ENCODE results near the gene RASAL2. TPM values are rescaled to one million over a fixed set of nuclear protein-coding genes. Genes with fewer than 3 reads are reported as not detected.

Gene RASAL2
- total and polyA plus RNA-seq, 2 donors (not counting 1 experiment from before 2014, with no cell fraction given): 0.12 TPM; not detected in 1

DNA sequence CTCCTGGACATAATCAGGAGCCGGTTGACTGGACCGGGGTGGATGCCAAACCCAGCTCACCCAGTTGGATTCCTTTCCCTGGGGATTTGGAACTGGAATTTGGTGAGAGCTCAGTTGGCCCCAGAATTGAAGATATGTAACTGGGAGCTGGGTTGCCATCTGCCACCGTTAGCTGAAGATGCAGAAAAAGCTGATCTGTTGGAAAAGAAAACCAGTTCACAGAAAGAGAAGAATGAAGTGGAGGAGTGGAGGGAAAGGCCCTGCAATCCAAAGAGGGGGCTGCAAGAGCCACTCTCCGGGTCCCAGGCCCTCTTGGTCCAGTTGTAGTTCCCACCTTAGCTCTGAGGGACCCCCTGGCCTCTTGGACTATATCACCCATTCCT lies 435.0 kb downstream of the RASAL2 start:
- no peak overlapping the region for H3K4me3 Mint-ChIP-seq
- no peak overlapping the region for H3K4me2 ChIP-seq (replicated peaks; ENCODE audit: low read depth, low read length, poor library complexity, severe bottlenecking)
- TF ChIP-seq, protein P1, sequence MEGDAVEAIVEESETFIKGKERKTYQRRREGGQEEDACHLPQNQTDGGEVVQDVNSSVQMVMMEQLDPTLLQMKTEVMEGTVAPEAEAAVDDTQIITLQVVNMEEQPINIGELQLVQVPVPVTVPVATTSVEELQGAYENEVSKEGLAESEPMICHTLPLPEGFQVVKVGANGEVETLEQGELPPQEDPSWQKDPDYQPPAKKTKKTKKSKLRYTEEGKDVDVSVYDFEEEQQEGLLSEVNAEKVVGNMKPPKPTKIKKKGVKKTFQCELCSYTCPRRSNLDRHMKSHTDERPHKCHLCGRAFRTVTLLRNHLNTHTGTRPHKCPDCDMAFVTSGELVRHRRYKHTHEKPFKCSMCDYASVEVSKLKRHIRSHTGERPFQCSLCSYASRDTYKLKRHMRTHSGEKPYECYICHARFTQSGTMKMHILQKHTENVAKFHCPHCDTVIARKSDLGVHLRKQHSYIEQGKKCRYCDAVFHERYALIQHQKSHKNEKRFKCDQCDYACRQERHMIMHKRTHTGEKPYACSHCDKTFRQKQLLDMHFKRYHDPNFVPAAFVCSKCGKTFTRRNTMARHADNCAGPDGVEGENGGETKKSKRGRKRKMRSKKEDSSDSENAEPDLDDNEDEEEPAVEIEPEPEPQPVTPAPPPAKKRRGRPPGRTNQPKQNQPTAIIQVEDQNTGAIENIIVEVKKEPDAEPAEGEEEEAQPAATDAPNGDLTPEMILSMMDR (IDR thresholded peaks at IDR 0.05): no peak
- no peak for TF ChIP-seq EZH2 (IDR thresholded peaks at IDR 0.05; ENCODE audit: borderline replicate concordance, insufficient read depth, low read depth, low read length, poor library complexity, severe bottlenecking)
- 89% methylated on average over 3 of the region's 4 CpGs for WGBS (ENCODE audit: insufficient coverage)
- ChIA-PET POLR2A (no interaction called here), CTCF (interaction anchor here (6.1 to 18.9 kb wide), 2 partner anchors 218 to 474 kb away, joined by 54 to 594 read pairs; no protein-coding TSS in a partner anchor)
- no peak overlapping the region for H3K4me3 ChIP-seq (ENCODE audit: control extremely low read depth in 1 of 5, extremely low read depth in 1 of 5, insufficient read depth in 1 of 5, low read depth in 2 of 5, low read length in 4 of 5)
- H3K27me3 ChIP-seq (replicated peaks in 1 of 4; ENCODE audit: control extremely low read depth in 1 of 4, control insufficient read depth in 3 of 4, insufficient read depth in 4 of 4, low read length in 3 of 4): no peaks in the 10 kb centered on the region
- H3K79me2 ChIP-seq (ENCODE audit: control insufficient read depth, insufficient read depth, low read length): no peaks in the 10 kb centered on the region
- no peaks in the 10 kb centered on the region for H3K36me3 ChIP-seq (replicated peaks in 1 of 2; ENCODE audit: control extremely low read depth in 1 of 2, control insufficient read depth in 1 of 2, extremely low read depth in 1 of 2, insufficient read depth in 2 of 2, low read length in 1 of 2)
- DNase-seq (no peak), ATAC-seq (ENCODE audit: low read depth) (no peak)
- H3K9ac ChIP-seq (ENCODE audit: low read length): no peak overlapping the region
- peaks cover 0 to 4% (median 0%) of the 10 kb centered on the region in 3 donors for H3K9me3 ChIP-seq (ENCODE audit: control extremely low read depth in 1 of 3, control insufficient read depth in 2 of 3, insufficient read depth in 1 of 3, low read length in 2 of 3)
- H3K4me1 ChIP-seq (ENCODE audit: control insufficient read depth in 2 of 2, insufficient read depth in 2 of 2, low read length in 2 of 2): peaks cover 0 to 9% of the 10 kb centered on the region in 2 donors
- intact Hi-C loops (cut with micrococcal nuclease): no loop called here
- no peaks in the 10 kb centered on the region for H4K20me1 ChIP-seq (ENCODE audit: control insufficient read depth, insufficient read depth, low read length, poor library complexity, severe bottlenecking)
- no peak overlapping the region for H3K27ac ChIP-seq (ENCODE audit: low read length in 2 of 2)
- H3K9me3 Mint-ChIP-seq (ENCODE audit: insufficient read depth): no peaks in the 10 kb centered on the region
- H3K27ac Mint-ChIP-seq: no peak overlapping the region
- no peak overlapping the region for H2AFZ ChIP-seq (ENCODE audit: insufficient read depth, low read depth, low read length, poor library complexity, severe bottlenecking)
- H3K4me1 Mint-ChIP-seq: peaks cover 4% of the 10 kb centered on the region
- no peaks in the 10 kb centered on the region for H3K27me3 Mint-ChIP-seq

DNA sequence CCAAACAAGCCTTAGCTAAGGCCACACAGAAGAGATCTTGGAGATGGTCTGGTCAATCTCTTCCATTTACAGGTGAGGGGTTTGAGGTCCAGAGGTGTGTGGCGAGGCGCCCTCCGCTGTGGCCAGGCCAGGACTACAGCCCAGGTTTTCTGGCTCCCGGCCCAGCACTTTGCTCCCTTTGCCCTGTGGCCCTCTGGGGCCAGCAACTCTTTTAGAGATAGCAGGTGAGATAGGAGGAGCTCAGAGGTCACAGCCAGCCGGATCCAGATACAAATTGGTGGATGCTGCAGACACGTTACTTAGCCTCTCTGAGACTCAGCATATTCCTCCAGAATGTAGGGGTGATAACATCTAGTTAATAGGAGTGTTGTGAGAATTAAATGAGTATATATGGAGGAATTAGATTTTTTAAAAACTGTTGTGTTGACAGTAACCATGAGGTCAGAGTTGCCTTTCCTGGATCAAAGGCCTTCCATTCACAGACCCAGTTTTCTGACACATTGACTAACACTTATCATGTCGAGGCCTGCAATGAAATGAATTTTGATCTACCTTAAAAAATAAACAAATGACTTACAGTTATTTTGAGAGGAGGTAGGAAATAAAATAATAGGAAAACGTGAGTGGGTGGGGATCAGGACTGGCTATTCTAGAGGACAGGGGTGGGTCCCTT lies 435.6 kb downstream of the RASAL2 start:
- no peak for DNase-seq
- POLR2A ChIA-PET: no interaction called here
- intact Hi-C loops (cut with micrococcal nuclease): loop anchor here (5.0 kb wide), 1 partner anchor 553 kb away; the partner anchor contains the start of gene TOR3A

More for the DNA sequence above, 435.6 kb downstream of the RASAL2 start:
- Histone ChIP-seq H3K9me3 (ENCODE audit: control extremely low read depth in 1 of 3, control insufficient read depth in 2 of 3, insufficient read depth in 1 of 3, low read length in 2 of 3) (peaks cover 0 to 1% (median 0%) of the 10 kb centered on the region in 3 donors), H3K4me3 (ENCODE audit: control extremely low read depth in 1 of 5, extremely low read depth in 1 of 5, insufficient read depth in 1 of 5, low read depth in 2 of 5, low read length in 4 of 5) (no peak overlapping the region), H4K20me1 (ENCODE audit: control insufficient read depth, insufficient read depth, low read length, poor library complexity, severe bottlenecking) (no peaks in the 10 kb centered on the region), H3K4me2 (replicated peaks; ENCODE audit: low read depth, low read length, poor library complexity, severe bottlenecking) (no peak overlapping the region), H3K27me3 (replicated peaks in 1 of 4; ENCODE audit: control extremely low read depth in 1 of 4, control insufficient read depth in 3 of 4, insufficient read depth in 4 of 4, low read length in 3 of 4) (no peaks in the 10 kb centered on the region), H3K36me3 (replicated peaks in 1 of 2; ENCODE audit: control extremely low read depth in 1 of 2, control insufficient read depth in 1 of 2, extremely low read depth in 1 of 2, insufficient read depth in 2 of 2, low read length in 1 of 2) (no peaks in the 10 kb centered on the region), H3K9ac (ENCODE audit: low read length) (no peak overlapping the region), H2AFZ (ENCODE audit: insufficient read depth, low read depth, low read length, poor library complexity, severe bottlenecking) (no peak overlapping the region), H3K4me1 (ENCODE audit: control insufficient read depth in 2 of 2, insufficient read depth in 2 of 2, low read length in 2 of 2) (peaks cover 0 to 9% of the 10 kb centered on the region in 2 donors), H3K79me2 (ENCODE audit: control insufficient read depth, insufficient read depth, low read length) (no peaks in the 10 kb centered on the region), H3K27ac (ENCODE audit: low read length in 2 of 2) (no peak overlapping the region)
- no peak overlapping the region for H3K4me3 Mint-ChIP-seq
- ATAC-seq (ENCODE audit: low read depth): no peak
- no peak overlapping the region for H3K27ac Mint-ChIP-seq
- no peak for TF ChIP-seq EZH2 (IDR thresholded peaks at IDR 0.05; ENCODE audit: borderline replicate concordance, insufficient read depth, low read depth, low read length, poor library complexity, severe bottlenecking)
- TF ChIP-seq, protein P1 (IDR thresholded peaks at IDR 0.05): no peak
- CTCF ChIA-PET: interaction anchor here (0.5 to 18.9 kb wide), 5 partner anchors 13 to 473 kb away, joined by 3 to 594 read pairs (median 3); no protein-coding TSS in a partner anchor
- H3K9me3 Mint-ChIP-seq (ENCODE audit: insufficient read depth): no peaks in the 10 kb centered on the region
- H3K27me3 Mint-ChIP-seq: no peaks in the 10 kb centered on the region
- WGBS (ENCODE audit: insufficient coverage): 92% methylated on average over 2 of the region's 8 CpGs
- H3K4me1 Mint-ChIP-seq: peaks cover 4% of the 10 kb centered on the region
